Neutrophil (primary cell): Measurements from ENCODE around the gene GRIN2A.

Experiments used
- H3K27ac ChIP-seq: fragments of 200-600 bp; sonication (generic); 2 replicates; pipeline ENCODE4 v1.5.1; 2016; ENCODE audit warnings: mild to moderate bottlenecking, moderate library complexity
- H3K27me3 ChIP-seq: fragments of 200-600 bp; sonication (generic); 2 replicates; pipeline ENCODE4 v1.6.0; 2016; ENCODE audit warnings: mild to moderate bottlenecking
- H3K36me3 ChIP-seq: fragments of 200-600 bp; sonication (generic); 2 replicates; pipeline ENCODE4 v1.5.1; 2017
- H3K4me1 ChIP-seq, 2 experiments: fragments of 200-600 bp in 1 of 2; sonication (generic) in 1 of 2; 1 replicate in 1 of 2; 2 replicates in 1 of 2; pipeline versions ENCODE4 v1.5.1 to v1.6.1; 2013 to 2016; ENCODE audit warnings: low read depth in 1 of 2, low read length in 1 of 2, mild to moderate bottlenecking in 1 of 2, moderate library complexity in 1 of 2; ENCODE audit not compliant: control insufficient read depth in 1 of 2, insufficient read depth in 1 of 2
- H3K4me3 ChIP-seq, 2 experiments: fragments of 200-600 bp in 1 of 2; sonication (generic) in 1 of 2; 1 replicate in 1 of 2; 2 replicates in 1 of 2; pipeline ENCODE4 v1.5.1; 2013 to 2016; ENCODE audit warnings: low read depth in 1 of 2, low read length in 1 of 2, mild to moderate bottlenecking in 1 of 2, moderate library complexity in 1 of 2
- H3K9me3 ChIP-seq: fragments of 200-600 bp; sonication (generic); 2 replicates; pipeline ENCODE4 v1.5.1; 2016
- TF ChIP-seq, protein P1 (sequence below): fragments of 200-600 bp; sonication (generic); IDR thresholded peaks from 2 replicates; pipeline ENCODE4 v1.5.1; 2016; ENCODE audit warnings: antibody characterized with exemption

Gene GRIN2A

GRCh38 chr16:9957002-9957401, 225.2 kb downstream of the GRIN2A start:
- H3K36me3 ChIP-seq = no peaks in the 10 kb centered on the region
- no peaks in the 10 kb centered on the region for H3K4me1 ChIP-seq
- TF ChIP-seq, protein P1, sequence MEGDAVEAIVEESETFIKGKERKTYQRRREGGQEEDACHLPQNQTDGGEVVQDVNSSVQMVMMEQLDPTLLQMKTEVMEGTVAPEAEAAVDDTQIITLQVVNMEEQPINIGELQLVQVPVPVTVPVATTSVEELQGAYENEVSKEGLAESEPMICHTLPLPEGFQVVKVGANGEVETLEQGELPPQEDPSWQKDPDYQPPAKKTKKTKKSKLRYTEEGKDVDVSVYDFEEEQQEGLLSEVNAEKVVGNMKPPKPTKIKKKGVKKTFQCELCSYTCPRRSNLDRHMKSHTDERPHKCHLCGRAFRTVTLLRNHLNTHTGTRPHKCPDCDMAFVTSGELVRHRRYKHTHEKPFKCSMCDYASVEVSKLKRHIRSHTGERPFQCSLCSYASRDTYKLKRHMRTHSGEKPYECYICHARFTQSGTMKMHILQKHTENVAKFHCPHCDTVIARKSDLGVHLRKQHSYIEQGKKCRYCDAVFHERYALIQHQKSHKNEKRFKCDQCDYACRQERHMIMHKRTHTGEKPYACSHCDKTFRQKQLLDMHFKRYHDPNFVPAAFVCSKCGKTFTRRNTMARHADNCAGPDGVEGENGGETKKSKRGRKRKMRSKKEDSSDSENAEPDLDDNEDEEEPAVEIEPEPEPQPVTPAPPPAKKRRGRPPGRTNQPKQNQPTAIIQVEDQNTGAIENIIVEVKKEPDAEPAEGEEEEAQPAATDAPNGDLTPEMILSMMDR = no peak
- no peak overlapping the region for H3K27ac ChIP-seq
- no peaks in the 10 kb centered on the region for H3K9me3 ChIP-seq
- no peaks in the 10 kb centered on the region for H3K27me3 ChIP-seq
- H3K4me3 ChIP-seq = no peak overlapping the region

DNA sequence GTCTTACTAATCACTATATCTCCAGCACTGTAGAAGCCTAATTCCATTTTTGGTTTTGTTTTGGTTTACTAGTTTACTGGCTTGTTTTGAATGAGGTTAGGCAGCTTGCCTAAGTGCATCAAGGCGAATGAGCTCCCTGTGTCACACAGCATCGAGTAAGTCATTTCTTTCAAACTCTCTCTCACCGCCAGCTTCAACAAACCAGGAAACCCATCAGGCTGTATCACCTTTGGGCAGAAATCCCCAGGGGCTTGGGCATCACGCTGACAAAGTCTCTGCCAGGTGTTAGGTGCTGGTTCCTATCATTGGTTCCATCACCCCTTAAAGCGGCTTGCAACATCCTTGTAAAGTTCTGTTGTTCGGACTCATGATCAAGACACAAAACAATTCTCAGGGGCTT, 226.6 kb downstream of the GRIN2A start:
- TF ChIP-seq, protein P1 = no peak
- Histone ChIP-seq H3K4me3 (no peak overlapping the region), H3K27ac (no peak overlapping the region), H3K9me3 (no peaks in the 10 kb centered on the region), H3K36me3 (no peaks in the 10 kb centered on the region), H3K4me1 (no peaks in the 10 kb centered on the region), H3K27me3 (no peaks in the 10 kb centered on the region)

DNA sequence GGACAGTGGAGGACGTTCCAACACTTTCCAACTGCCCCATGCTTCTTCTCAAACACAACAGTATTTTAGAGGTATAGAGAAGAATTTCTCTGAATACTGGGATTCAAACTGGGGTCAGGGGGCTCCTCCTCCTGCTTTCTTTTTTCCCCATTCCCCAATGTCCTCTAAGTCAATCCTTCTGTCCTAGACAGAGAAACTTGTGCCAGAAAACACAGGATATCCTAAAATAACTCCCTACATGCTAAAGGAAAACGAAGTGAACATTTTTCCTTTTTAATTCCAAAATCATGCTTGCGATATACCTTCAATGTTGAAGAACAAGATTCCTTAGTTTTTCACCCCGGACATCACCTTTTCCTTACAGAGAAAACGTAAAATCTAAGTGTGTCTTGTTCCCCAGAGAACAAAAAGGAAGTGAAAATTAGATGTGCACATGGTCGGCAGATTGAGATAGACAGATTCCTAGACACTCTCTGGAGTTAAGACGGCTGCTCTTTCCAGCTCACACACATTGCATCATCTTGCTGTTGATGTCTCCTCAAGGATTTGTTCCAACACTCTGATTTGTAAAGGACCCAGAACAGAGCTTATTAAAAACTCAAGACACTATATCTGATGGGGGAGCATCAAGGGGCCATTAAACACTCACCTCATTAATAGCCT, 228.2 kb downstream of the GRIN2A start:
- TF ChIP-seq, protein P1 = no peak

DNA sequence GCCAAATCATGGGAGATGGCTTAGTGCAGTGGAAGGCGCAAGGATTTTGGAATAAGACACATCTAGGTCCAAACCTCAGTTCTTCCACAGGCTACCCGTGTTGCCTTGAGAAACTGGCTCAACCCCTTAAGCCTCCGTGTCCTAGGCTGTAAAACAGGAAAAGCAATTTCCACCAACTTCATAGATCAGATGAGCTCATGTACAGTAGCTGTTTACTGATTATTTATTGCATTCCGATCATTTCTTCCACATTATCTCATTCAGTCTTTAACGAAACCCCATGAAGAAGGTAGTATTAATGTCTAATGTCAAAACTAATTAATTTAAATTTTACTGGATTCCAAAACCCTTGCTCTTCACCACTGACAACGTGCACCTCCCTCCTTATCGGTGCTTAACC, 231.6 kb downstream of the GRIN2A start:
- Histone ChIP-seq H3K4me3 (no peak overlapping the region), H3K36me3 (no peaks in the 10 kb centered on the region), H3K27me3 (no peaks in the 10 kb centered on the region), H3K27ac (no peak overlapping the region), H3K4me1 (no peaks in the 10 kb centered on the region), H3K9me3 (no peaks in the 10 kb centered on the region)
- TF ChIP-seq, protein P1 = no peak

More for the DNA sequence above, 228.2 kb downstream of the GRIN2A start:
- no peak overlapping the region for H3K4me3 ChIP-seq
- no peaks in the 10 kb centered on the region for H3K4me1 ChIP-seq
- H3K36me3 ChIP-seq = no peaks in the 10 kb centered on the region
- no peaks in the 10 kb centered on the region for H3K27me3 ChIP-seq
- H3K9me3 ChIP-seq = no peaks in the 10 kb centered on the region
- no peak overlapping the region for H3K27ac ChIP-seq

DNA sequence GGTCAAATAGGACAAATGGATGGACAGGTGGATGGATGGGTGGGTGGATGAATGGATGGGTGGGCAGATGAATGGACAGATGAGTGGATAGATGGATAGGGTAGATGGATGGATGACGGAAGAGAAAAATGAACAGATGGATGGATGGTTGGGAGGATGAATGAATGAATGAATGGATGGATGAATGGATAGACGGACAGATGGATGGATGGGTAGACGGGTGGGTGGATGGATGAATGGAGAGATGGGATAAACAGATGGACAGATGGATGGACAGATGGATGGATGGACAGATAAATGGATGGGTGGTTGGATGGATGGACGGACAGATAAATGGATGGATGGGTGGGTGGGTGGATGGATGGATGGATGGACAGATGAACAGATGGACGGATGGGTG, 232.8 kb downstream of the GRIN2A start:
- TF ChIP-seq, protein P1 = no peak
- no peak overlapping the region for H3K4me3 ChIP-seq
- H3K4me1 ChIP-seq = no peaks in the 10 kb centered on the region

GRCh38 chr16:9948933-9949332, 233.3 kb downstream of the GRIN2A start:
- Histone ChIP-seq H3K27ac (no peak overlapping the region), H3K9me3 (no peaks in the 10 kb centered on the region), H3K4me3 (no peak overlapping the region), H3K36me3 (no peaks in the 10 kb centered on the region), H3K27me3 (no peaks in the 10 kb centered on the region), H3K4me1 (no peaks in the 10 kb centered on the region)
- TF ChIP-seq, protein P1 = no peak

More for the DNA sequence above, 232.8 kb downstream of the GRIN2A start:
- H3K9me3 ChIP-seq = no peaks in the 10 kb centered on the region
- no peak overlapping the region for H3K27ac ChIP-seq
- H3K36me3 ChIP-seq = no peaks in the 10 kb centered on the region
- H3K27me3 ChIP-seq = no peaks in the 10 kb centered on the region
